GM21529 (cell line): Measurements from ENCODE around the gene FAM83G.

Experiments
- ATAC-seq: cut with Tn5 transposase; IDR thresholded peaks from one replicate; pipeline ENCODE4 v1.9.1; 2021; ENCODE audit not compliant: unreplicated experiment

The FAM83G gene

DNA sequence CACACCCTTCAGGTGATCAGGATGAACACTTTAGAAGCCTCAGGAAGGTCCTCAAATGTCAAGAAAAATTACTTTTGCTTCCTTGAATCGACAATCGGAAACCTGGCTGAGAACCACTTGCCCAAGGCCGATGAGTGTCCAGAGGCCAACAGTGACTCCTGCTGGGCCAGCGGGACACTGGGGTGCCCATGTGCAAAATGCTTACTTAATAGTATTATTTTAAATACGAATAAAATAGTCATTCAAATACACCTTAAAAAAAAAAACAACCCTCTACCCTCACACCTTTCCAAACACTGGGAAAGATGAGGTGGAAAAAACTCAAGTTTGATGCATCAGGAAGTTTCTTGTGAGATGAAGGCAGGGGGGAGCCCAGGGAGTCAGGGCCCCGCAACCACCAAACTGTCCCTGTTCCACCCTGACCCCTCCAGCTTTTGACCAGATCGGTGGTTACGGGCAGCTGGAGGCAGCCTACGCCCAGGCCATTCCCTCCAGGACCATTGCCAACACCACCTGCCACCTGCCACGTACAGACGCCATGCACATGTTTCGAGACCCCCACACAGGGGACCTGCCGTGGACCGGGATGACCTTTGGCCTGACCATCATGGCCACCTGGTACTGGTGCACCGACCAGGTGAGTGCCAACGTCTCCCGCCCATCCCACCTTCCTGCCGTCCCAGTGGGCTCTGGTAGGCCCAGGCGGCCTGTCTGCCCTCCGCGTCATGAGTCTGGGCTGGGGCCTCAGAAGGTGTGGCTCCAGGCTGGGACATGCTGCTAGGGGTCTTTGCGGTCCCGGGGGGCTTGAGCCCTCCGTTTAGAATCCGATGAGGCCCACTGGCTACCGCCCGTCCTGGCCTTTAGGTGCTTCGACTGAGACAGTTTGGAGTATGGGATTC lies 33.7 kb downstream of the FAM83G start:
- ATAC-seq: no peak

DNA sequence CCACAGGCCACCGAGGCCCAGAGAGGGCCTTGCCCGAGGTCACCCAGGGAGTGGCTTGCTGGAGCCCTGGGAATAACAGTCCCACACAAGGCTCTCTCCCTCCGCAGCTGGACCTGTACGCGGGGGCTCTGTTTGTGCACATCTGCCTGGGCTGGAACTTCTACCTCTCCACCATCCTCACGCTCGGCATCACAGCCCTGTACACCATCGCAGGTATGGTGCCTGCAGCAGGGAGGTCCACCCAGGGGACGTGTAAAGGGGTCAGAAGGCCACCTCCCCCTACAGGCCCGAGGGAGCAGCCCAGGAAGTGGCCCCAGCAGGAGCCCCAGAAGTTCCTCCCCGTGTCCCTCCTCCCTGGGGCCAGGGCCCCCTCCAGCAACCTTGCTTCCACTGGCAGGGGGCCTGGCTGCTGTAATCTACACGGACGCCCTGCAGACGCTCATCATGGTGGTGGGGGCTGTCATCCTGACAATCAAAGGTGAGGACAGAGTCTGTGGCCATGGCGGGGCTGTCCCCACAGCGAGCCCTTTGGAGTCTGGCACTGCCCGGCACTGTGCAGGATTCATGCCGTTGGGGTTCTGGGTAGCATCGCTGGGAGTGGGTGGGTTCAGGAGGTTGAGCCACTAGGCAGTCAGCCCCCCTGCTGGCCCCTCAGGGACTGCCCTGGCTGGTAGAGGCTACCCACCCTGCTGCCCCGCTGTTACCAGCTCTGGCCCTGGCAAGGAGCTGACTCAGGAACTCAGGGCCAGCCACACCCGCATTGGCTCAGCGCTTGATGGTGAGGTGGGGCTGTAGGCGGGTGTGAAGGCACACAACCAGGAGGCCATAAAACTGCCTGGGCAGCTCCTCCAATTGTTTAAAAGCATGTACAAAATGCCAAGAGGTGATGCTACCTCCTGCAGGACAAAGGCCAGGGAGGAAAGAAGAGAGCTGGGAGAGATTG lies 35.3 kb downstream of the FAM83G start:
- no peak for ATAC-seq

DNA sequence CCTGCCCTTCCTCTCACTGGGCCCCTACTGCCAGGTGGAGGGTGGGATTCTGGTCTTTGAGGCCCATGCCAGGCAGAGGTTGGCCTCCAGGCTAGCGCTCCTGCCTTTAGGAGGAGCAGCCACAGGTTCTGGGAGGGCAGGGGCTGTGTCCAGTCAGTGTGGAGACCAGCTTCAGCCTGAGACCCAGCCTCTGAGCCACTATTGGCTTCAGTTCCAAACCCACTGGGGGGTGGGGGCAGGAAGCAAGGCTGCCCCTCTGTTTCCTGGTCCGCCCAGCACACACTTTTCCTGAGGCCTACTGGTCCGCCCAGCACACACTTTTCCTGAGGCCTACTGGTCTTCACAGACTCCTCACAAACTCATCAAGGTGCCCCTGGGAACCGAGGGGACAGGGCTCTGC lies 36.2 kb downstream of the FAM83G start:
- no peak for ATAC-seq

DNA sequence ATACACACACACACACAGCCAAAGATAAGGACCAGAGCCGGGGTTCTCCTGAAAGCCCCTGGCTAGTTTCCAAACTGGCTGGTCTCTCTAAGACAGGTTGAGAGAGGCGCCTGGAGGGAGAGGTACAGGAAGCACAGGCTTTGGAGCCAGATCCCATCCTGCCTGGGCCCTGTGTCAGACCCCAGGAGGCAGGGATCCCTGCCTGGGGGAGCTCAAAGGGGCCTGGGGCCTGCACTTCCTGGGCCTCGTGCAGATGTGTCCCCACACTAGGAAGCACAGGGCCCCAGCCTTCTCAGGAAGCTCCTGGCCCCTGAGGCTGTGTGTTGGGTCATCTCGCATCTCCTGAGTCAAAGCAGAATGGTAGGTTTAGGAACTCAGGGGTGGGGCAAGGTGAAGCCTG lies 36.6 kb downstream of the FAM83G start:
- no peak for ATAC-seq

DNA sequence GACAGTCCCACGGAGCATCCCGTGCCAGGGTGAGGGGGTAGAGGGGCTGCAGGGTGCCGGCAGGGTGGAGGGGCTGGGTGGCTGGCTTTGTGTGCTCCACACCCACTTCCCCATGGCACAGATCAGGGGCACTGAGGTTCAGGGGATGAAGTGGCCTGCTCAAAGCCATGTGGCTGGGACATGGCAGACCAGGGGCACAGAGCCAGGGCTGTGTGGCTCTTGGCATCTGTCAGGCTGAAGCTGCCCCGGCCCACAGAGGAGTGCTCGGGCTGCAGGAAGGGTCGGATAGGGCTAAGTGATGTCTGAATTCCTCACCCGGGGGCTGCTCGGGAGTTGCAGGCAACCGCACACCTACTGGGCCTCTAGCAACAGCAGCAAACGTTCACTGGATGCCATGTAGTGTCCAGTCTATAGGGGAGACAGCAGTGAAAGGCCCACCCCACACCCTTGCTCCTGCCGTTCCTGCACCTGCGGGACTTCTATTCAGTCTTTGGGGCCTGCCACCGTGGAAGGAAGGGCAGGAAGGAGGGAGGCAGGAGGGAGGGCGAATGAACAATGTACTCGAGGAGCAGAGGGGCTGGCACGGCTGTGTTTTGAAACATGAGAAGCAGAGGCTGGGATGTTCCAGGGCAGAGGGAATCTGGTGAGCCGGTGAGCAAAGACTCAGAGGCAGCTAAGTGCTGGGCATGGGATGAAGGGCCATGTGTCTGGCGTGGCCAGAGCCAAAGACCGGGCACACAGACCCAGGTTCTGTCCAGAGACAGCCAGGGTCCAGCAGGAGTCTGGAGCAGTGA lies 37.5 kb downstream of the FAM83G start:
- ATAC-seq: no peak

DNA sequence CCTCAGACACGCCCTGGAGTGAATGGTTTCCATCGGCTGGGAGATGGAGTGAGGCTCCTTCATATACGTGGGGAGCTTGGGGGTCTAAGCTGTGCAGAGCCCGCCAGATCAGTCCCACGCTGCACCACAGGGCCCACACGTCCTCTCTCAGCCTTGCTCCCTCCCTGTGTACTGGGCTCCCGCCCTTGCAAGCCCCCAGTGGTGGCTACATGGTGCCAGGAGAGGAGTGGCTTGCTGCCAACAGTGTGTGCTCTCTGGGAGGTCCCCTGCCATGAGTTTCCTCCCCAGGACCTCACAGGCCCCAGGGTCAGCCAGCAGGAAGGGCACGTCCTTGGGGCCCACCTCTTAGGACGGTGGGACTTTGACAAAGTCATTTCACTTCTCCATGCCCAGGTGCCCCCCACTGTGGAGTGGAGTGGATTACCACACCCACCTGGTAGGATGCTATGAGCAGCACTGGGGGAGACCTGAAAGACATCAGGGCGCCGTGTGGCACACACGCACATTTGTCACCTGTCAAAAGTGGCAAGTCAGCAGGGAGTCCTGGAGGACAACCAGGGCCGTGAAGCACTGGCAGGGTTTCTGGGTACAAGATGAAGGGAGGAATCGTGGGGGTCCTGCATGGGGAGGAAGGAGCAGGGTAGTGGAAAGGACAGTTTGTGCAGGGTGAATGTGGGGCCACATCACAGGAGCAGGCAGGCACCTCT lies 38.9 kb downstream of the FAM83G start:
- no peak for ATAC-seq

DNA sequence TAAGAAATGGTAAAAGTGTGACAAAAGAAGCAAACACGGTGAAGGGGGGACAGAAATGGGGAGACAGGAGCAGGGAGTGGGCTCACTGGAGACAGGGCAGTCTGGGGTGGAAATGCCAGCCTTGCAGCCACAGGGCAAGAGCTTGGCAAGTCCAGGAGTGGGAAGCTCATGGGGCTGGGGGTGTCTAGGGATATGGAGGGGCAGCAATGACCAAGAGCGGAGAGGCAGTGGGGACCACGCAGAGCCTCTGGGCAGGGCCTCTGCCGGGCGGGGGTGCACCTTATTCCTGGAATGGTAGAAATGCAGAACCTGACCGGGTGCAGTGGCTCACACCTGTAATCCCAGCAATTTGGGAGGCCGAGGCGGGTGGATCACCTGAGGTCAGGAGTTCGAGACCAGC lies 40.0 kb downstream of the FAM83G start:
- no peak for ATAC-seq

DNA sequence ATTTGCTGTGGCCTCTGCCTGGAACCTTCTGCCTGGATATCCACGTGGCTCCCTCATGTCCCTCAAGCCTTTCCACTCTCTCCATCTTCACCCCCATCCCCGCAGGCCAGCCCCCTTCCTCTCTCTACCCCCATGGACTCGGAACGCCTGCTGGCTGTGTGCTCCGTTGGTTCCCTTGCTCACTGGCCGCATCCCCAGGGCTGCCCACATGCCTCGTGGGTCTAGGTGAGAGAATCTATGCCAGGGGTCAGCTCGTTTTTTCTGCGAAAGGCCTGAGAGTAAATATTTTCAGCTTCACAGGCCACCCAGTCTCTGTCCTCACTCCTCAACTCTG lies 40.6 kb downstream of the FAM83G start:
- no peak for ATAC-seq

DNA sequence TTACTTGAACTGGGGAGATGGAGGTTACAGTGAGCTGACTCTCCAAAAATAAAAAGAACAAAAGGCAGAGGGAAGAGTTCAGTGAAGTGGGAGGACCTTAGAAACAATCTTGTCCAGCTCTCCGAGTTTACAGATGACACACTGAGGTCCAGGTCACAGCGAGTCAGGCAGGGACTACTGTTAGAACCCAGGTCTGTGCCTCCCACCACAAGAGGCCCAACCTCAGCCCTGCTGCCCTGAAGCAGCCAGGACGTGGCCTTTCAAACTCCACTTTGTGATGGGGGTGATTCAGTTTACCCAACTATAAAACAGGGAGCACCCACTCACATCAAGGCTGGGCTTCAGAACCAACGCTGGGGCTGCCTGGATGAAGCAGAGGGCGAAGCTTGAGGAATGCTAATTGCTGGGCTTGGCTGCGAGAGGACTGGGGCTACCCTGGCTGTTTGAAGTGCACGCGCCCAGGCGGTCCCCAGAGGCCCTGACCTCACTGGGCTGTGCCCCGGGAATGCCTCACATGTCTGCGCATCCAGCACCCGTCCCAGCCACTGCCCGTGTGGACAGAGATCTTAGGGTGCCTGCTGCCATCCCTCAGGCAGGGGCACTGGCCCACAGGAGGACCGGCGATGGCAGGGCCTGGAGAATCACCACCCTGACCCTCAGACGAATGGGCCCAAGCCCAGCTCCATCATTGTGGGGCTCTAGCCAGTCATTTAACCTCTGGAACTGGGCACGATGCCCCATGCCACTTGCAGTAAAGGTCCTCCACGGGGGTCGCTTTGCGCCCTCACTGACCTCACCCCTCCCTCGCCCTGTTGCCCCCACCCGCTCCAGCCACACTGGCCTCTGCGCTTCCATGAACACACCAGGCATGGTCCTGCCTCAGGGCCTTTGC lies 41.2 kb downstream of the FAM83G start:
- ATAC-seq: no peak

DNA sequence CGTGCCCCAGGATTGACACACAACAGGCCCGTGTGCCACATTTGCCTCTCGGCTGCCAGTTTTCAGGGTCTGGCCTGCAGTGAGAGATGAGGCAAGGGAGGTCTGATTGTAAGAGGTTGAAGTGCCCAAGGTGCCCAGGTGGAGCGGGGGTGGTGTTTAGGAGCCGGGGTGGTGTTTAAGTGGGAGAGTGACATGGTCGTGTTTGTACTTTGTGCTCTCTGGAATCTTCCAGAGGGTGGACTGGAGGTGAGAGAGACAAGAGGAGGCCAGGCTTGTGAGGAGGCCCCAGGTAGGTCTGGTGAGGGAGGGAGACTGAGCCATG lies 42.1 kb downstream of the FAM83G start:
- ATAC-seq: no peak

DNA sequence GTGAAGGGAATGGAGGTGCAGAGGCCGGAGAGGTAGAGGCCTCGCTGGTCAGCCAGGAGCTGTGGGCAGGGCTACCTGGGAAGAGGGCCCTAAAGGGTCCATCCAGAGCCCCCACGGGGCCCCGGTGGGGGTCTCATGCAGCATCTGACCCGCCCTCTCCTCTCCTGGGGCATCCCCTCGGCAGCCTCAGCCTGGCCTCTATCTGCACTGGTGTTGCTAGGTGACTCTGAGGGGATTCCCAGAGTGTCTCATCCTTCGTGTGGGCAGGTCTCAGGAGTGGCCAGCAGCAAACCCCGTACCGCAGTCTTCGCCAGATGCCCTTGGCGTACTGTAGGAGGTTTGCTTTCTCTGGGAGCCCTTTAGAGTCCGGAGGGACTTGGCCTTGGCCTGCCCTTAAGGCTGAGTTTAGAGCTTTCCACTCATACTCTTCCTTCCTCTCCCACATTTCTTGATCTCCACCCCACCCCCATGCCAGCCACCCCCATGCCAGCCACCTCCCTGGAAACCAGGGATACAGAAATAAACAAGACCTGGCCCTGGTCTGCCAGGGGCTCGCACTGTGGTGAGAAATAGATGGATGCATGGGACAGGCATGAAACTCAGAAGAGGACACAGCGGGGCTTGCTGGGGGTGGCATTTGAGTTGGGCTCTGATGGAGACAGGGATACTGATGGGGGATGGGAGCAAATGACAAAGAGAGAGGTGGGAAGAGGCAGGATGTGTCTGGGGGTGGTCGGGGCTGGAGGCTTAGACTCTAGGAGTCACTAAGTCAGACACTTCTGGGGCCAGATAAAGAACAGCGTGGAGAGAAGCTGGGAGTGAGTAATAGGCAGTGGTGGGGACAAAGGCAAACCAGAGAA lies 42.7 kb downstream of the FAM83G start:
- peak; percentile 63 for ATAC-seq

DNA sequence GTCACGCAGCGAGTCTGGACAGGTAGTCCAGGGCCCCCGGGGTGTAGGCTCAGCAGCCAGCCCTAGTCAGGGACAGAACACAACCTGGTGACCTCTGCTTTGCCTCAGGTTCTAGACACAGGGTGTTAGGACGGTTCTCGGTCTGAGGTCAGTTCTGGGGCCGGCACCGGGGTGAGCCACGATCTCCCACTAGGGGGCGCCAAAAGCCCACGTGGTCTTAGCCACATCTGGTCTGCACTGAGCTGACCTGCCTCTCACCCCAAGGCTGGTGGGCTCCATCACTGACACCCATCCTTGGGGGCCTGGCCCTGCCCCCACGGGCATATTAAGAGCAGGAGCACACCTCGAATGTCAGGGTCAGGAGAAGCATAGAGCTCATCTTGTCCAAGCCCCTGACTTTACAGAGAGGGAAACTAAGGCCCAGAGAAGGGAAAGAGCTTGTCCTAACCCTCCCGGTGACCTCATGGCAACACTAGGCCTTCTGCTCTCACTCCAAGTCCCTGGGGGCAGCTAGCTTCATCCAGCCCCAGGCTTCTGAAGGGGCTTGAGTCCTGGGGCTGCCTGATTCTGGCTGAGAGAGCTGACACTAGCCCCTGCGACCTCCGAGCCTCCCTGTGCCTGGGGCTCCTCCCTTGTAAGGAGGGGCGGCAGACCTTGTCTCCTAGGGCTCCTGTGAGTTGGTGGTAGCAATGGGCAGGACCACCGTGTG lies 43.6 kb downstream of the FAM83G start:
- no peak for ATAC-seq

DNA sequence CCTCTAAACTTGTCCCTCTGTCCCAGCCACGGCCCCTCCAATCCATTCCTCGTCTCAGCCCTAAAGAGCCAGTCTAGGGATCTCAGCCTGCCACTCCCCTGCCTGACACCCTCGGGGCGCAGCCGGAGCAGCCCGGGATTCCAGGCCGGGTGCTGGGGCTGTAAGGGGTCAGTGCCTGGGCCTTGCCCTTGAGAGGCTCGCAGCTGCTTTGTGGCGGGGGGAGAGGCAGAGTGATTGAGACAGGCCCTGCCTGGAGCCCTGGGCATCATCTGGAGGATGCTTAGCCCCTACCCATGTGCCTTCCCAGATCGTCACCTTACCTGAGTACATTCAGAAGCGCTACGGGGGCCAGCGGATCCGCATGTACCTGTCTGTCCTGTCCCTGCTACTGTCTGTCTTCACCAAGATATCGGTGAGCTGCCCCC lies 44.3 kb downstream of the FAM83G start:
- ATAC-seq: no peak

DNA sequence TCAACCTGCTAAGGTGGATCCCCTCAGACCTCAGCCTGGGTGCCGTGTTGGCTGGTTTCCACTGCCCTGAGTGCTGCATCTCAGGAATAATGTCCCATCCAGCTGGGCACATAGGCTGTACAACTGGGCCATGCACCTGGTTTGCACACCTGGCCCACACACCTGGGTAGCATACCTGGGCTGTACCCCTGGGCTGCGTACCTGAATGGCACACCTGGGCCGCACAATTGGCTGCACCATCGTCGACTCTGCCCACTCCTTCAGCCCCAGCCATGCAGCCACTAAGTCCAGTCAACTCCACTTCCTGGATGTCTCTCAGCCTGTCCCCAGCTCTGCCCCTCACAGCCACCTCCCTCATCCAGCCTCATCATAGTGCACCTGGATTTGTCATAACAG lies 44.7 kb downstream of the FAM83G start:
- no peak for ATAC-seq

DNA sequence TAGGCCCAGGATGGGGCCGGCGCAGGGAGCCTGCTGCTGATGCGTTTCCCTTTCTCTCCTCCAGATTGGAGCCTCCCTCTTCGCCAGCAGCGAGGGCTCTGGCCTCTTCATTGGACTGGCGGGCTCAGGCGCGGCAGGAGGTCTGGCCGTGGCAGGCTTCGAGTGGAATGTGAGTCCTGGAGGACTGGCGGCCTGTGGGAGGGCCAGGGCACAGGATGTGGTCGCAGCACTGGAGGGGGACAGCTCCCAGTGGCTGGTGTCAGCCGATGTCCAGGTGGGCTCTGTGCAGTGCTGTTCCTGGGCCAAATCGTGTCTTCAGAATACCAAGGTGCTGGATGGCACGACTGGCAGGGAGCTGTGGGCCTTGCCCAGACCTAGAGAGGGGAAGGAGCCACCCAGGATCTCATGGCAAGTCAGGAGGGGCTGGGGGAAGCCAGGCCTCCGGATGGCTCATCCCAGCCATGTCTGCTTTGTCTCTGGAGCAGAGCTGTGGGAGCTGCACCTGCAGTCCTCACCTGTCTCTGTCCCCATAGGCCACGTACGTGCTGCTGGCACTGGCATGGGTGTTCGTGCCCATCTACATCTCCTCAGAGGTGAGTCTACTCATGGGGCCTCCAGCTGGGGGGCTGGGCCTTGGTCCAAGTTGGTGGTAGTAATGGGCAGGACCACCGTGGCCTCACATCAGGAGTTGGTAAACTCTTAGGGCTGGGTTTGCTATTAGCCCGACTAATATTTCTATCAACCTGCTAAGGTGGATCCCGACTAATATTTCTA lies 45.3 kb downstream of the FAM83G start:
- no peak for ATAC-seq

DNA sequence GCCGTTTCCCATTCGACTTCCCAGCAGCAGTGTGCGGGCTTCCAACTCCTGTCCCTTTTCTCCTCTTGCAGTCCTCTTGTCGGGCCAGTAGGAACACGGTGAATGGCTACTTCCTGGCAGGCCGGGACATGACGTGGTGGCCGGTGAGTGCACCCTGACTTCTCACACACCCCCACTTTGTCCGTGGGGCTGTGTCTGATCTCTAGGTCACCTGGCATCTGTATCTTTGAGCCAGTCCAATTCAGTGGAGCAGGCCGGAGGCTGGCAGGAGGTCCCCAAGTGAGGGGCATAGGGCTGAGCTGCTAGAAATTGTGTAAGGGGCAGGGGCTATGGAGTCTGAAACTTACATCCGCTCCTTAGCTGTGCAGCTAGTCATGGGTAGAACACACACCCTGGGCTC lies 46.0 kb downstream of the FAM83G start:
- no peak for ATAC-seq

DNA sequence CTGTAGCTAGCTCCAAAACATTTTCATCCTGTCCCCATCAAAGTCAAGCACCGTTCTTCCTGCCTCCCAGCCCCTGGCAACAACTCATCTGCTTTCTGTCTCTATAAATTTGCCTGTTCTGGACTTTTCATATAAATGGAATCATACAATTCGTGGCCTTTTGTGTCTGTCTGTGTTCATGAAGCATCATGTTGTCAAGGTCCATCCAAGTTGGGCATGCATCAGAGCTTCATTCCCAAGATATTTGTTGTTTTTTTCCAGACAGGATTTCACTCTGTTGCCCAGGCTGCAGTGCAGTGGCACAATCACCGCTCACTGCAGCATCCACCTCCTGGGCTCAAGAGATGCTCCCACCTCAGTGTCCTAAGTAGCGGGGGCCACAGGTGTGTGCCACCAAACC lies 46.7 kb downstream of the FAM83G start:
- no peak for ATAC-seq

DNA sequence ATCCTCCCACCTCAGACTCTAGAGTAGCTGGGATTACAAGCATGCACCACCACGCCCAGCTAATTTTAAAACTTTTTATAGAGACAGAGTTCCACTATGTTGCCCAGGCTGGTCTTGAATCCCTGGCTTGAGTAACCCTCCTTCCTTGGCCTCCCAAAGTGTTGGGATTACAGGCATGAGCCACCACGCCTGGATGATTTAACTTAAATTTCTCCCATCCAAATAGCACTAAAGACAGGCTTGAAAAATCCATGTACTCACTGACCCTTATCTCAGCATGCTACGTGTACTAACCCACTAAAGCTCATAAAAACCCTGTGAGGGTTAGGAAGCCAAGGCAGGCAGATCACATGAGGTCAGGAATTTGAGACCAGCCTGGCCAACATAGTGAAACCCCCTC lies 48.0 kb downstream of the FAM83G start:
- no peak for ATAC-seq
